HepG2 (cell line): ENCODE results near the gene TADA1. TPM values are rescaled to one million over a fixed set of nuclear protein-coding genes. Genes with fewer than 3 reads are reported as not detected.

ENCODE experiments used
- ATAC-seq: fragments of 200-7000 bp; cut with Tn5 transposase; 3 replicates; pipeline ENCODE4 v1.9.1; 2020; ENCODE audit warnings: mild to moderate bottlenecking, moderate library complexity
- BruUV-seq: library from RNA; stranded (reverse); fragments of 400-500 nt; replicated peaks from 2 replicates; lab custom pipeline; 2021; lab: Mats Ljungman, UMichigan
- CTCF ChIA-PET: fragments of 300-600 bp; formaldehyde crosslinking; extraction: SDS; loops from one replicate; lab custom pipeline; 2021; ENCODE audit warnings: low total read pairs, inconsistent platforms, low intra/inter-chr PET ratio; lab: Yijun Ruan, JAX
- POLR2A ChIA-PET: fragments of 350-600 bp; sonication (Branson Sonifier 250); formaldehyde crosslinking; loops from one replicate; lab custom pipeline; 2020; ENCODE audit warnings: antibody characterized with exemption, inconsistent platforms; lab: Yijun Ruan, JAX
- DNase-seq: peaks from one replicate; pipeline ENCODE4 v3.0.0-alpha.2; 2015; ENCODE audit warnings: low spot score
- FAIRE-seq: peaks from 3 replicates; lab custom pipeline; 2011; peaks lifted over from hg19 to GRCh38; lab: Jason Lieb, UNC
- H2AFZ ChIP-seq: one replicate; pipeline ENCODE4 v1.6.1; 2011; ENCODE audit warnings: low read length, inconsistent platforms
- H3K27ac ChIP-seq: fragments of 300-600 bp; 3 replicates; pipeline ENCODE4 v1.8.0; 2011; ENCODE audit warnings: mixed run types, mild to moderate bottlenecking, mixed read lengths, low read length, inconsistent platforms; ENCODE audit not compliant: insufficient read depth; ENCODE audit errors: extremely low read length
- H3K27me3 ChIP-seq, 2 experiments: fragments of 200-600 bp in 1 of 2; 2 replicates in 1 of 2; 3 replicates in 1 of 2; pipeline versions ENCODE4 v1.6.0 to v1.8.0; 2011; ENCODE audit warnings: low read length in 2 of 2, mild to moderate bottlenecking in 2 of 2, moderate library complexity in 2 of 2, inconsistent platforms in 1 of 2; ENCODE audit not compliant: insufficient read depth in 2 of 2, control insufficient read depth in 1 of 2
- H3K36me3 ChIP-seq, 2 experiments: fragments of 200-600 bp in 1 of 2; replicated peaks in 1 of 2; 2 replicates in 1 of 2; 3 replicates in 1 of 2; pipeline versions ENCODE4 v1.5.1 to v1.8.0; 2011; ENCODE audit warnings: low read length in 2 of 2, inconsistent platforms in 1 of 2; ENCODE audit not compliant: insufficient read depth in 2 of 2, control insufficient read depth in 1 of 2
- H3K4me1 ChIP-seq: 2 replicates; pipeline ENCODE4 v1.5.1; 2012; ENCODE audit warnings: low read length, inconsistent platforms; ENCODE audit not compliant: insufficient read depth
- H3K4me2 ChIP-seq: 2 replicates; pipeline ENCODE4 v1.6.0; 2011; ENCODE audit warnings: low read depth, low read length, inconsistent platforms
- H3K4me3 ChIP-seq, 3 experiments: fragments of 200-600 bp in 1 of 3; sonication (generic), shearing (Covaris generic) in 1 of 3; replicated peaks in 1 of 3; 2 replicates each; pipeline ENCODE4 v1.5.1; 2011 to 2016; ENCODE audit warnings: low read length in 3 of 3, inconsistent platforms in 2 of 3, low read depth in 2 of 3, mild to moderate bottlenecking in 2 of 3, control low read depth in 1 of 3, mixed read lengths in 1 of 3; ENCODE audit not compliant: insufficient read depth in 1 of 3
- H3K79me2 ChIP-seq: one replicate; pipeline ENCODE4 v1.6.1; 2011; ENCODE audit warnings: low read length, inconsistent platforms; ENCODE audit not compliant: insufficient read depth
- H3K9ac ChIP-seq: 2 replicates; pipeline ENCODE4 v1.6.0; 2011; ENCODE audit warnings: mild to moderate bottlenecking, low read depth, low read length, inconsistent platforms; ENCODE audit not compliant: insufficient read depth
- H3K9me3 ChIP-seq: 2 replicates; pipeline ENCODE4 v1.5.1; 2012; ENCODE audit warnings: mild to moderate bottlenecking, low read length
- H4K20me1 ChIP-seq: 2 replicates; pipeline ENCODE4 v1.6.0; 2011; ENCODE audit warnings: inconsistent platforms, mild to moderate bottlenecking, low read length, moderate library complexity; ENCODE audit not compliant: insufficient read depth
- ARID2 ChIP-seq: sonication (generic); formaldehyde crosslinking; IDR thresholded peaks from 2 replicates; pipeline ENCODE4 v1.8.1; 2022; ENCODE audit warnings: mild to moderate bottlenecking, missing genetic modification reagents, borderline replicate concordance
- ASH2L ChIP-seq: fragments of 300-600, 200-600 bp; sonication (generic); IDR thresholded peaks from 2 replicates; pipeline ENCODE4 v1.7.0; 2017; ENCODE audit warnings: low read depth, mild to moderate bottlenecking, moderate library complexity, mixed read lengths, low read length; ENCODE audit not compliant: insufficient read length
- CBX1 ChIP-seq: IDR thresholded peaks from one replicate; pipeline ENCODE4 v1.6.1; 2016; ENCODE audit warnings: antibody characterized with exemption, low read depth
- HNF1A ChIP-seq, 2 experiments: sonication (generic) in 1 of 2; formaldehyde crosslinking in 1 of 2; IDR thresholded peaks; 2 replicates each; pipeline versions ENCODE4 v1.4.0 to v1.6.1; 2016 to 2020; ENCODE audit warnings: borderline replicate concordance in 1 of 2, low read depth in 1 of 2, mild to moderate bottlenecking in 1 of 2, missing genetic modification reagents in 1 of 2
- MIER3 ChIP-seq: IDR thresholded peaks from 2 replicates; pipeline ENCODE4 v1.6.1; 2016; ENCODE audit warnings: missing compliant biosample characterization, borderline replicate concordance
- SMARCE1 ChIP-seq: fragments of 450-650 bp; IDR thresholded peaks from 2 replicates; pipeline ENCODE4 v1.6.1; 2017; ENCODE audit warnings: borderline replicate concordance
- ZHX2 ChIP-seq, 2 experiments: sonication (generic) in 1 of 2; formaldehyde crosslinking in 1 of 2; IDR thresholded peaks; 2 replicates each; pipeline versions ENCODE4 v1.6.1 to v1.9.0; 2014 to 2022; ENCODE audit warnings: antibody characterized with exemption in 1 of 2, borderline replicate concordance in 1 of 2, inconsistent platforms in 1 of 2, low read depth in 1 of 2, missing genetic modification reagents in 1 of 2
- ZNF557 ChIP-seq: sonication (generic); formaldehyde crosslinking; IDR thresholded peaks from 2 replicates; pipeline ENCODE4 v1.4.0; 2020; ENCODE audit warnings: missing genetic modification reagents
- ZSCAN29 ChIP-seq: sonication (generic); formaldehyde crosslinking; conservative IDR thresholded peaks from 2 replicates; pipeline ENCODE4 v1.4.0; 2020; ENCODE audit warnings: mild to moderate bottlenecking, missing genetic modification reagents
- WGBS: methylation state at CpG from one replicate; pipeline ENCODE4 v1.1.6; 2017; ENCODE audit warnings: low lambda C conversion rate; 5-methylcytosine and 5-hydroxymethylcytosine counted together
- in situ Hi-C: cut with HindIII; loops from 2 replicates; pipeline ENCODE4 v1.10.0; 2017; ENCODE audit warnings: low pct_unique_long_range_greater_than_20kb; ENCODE audit not compliant: extremely low pct_ligation_motif_present
- intact Hi-C: fragments of 100-400 bp; cut with micrococcal nuclease; formaldehyde crosslinking; loops from one replicate; pipeline ENCODE4 v1.10.0; 2022; ENCODE audit not compliant: unreplicated experiment
- polyA plus RNA-seq, 8 experiments: library from polyadenylated mRNA; depleted of rRNA in 3 of 8; stranded (reverse) in 7 of 8; unstranded in 1 of 8; fragments of >200 nt; fragmentation: Illumina TruSeq in 4 of 8; extraction: Trizol in 4 of 8; gene quantifications; 2 replicates each; pipeline versions ENCODE4 v1.2.1 to v1.2.3, GENCODE V29; 2011 to 2016; ENCODE audit warnings: low read depth in 4 of 8, missing spikeins in 1 of 8, mixed read lengths in 1 of 8; ENCODE audit not compliant: insufficient read depth in 1 of 8
- total RNA-seq, 5 experiments: library from RNA; depleted of rRNA; stranded (reverse); fragments of >200 nt; fragmentation: Illumina TruSeq; extraction: Trizol; gene quantifications; 2 replicates each; pipeline ENCODE4 v1.2.3, GENCODE V29; 2016; ENCODE audit warnings: low read depth in 1 of 5

The TADA1 gene
- total and polyA plus RNA-seq, 2 of the 13 experiments (the other 11 are each of a cell fraction or from before 2014, with no cell fraction given): 28.3 to 29.1 TPM

GRCh38 chr1:166900987-166901386 is 24.9 kb upstream of the TADA1 start:
- ATAC-seq: no peak
- 0% methylated on average over 4 of the region's 4 CpGs for WGBS
- POLR2A ChIA-PET: no interaction called here
- Histone ChIP-seq H3K79me2 (no peaks in the 10 kb centered on the region), H3K4me3 (no peak overlapping the region), H2AFZ (no peak overlapping the region), H3K27ac (no peak overlapping the region), H3K9ac (no peak overlapping the region), H3K4me1 (no peaks in the 10 kb centered on the region), H3K27me3 (peaks cover 0 to 4% of the 10 kb centered on the region in 2 experiments; a peak in 1 of 5 replicates), H3K9me3 (peaks cover 6% of the 10 kb centered on the region), H4K20me1 (no peaks in the 10 kb centered on the region), H3K36me3 (no peaks in the 10 kb centered on the region), H3K4me2 (no peak overlapping the region)
- no peak for DNase-seq
- intact Hi-C loops (no loop called here), in situ Hi-C loops (no loop called here)
- CTCF ChIA-PET: no interaction called here
- no peak for FAIRE-seq
- no peak for TF ChIP-seq HNF1A (IDR thresholded peaks at IDR 0.05; ENCODE audit: low read depth)
- no peak for TF ChIP-seq HNF1A (CRISPR knock-in tag; IDR thresholded peaks at IDR 0.05; ENCODE audit: borderline replicate concordance)
- TF ChIP-seq ARID2 (CRISPR knock-in tag): no peak
- TF ChIP-seq ZNF557: no peak
- TF ChIP-seq CBX1: no peak
- no peak for TF ChIP-seq SMARCE1
- TF ChIP-seq ZHX2 (IDR thresholded peaks at IDR 0.05; ENCODE audit: low read depth): no peak
- TF ChIP-seq ZHX2 (CRISPR knock-in tag; IDR thresholded peaks at IDR 0.05; ENCODE audit: borderline replicate concordance): no peak
- TF ChIP-seq ZSCAN29 (CRISPR knock-in tag): no peak
- no peak for TF ChIP-seq ASH2L
- no peak for TF ChIP-seq MIER3 (CRISPR knock-in tag)
- no TSS peak for BruUV-seq
